Right lung (tissue), 5 donors: Measurements from ENCODE around the gene PHKA2. TPM values are rescaled to one million over a fixed set of nuclear protein-coding genes. Genes with fewer than 3 reads are reported as not detected.

Experiments
- DNase-seq, 2 donors: peaks; one replicate each; pipeline ENCODE4 v3.0.0-alpha.2; 2013
- polyA plus RNA-seq, 5 donors: library from polyadenylated mRNA; unstranded; fragments of 120-200 nt; gene quantifications; one replicate each; pipeline versions ENCODE4 v1.2.1 to v1.2.3, GENCODE V29; 2013; ENCODE audit warnings: inconsistent platforms in 1 of 5, low replicate concordance in 1 of 5; ENCODE audit not compliant: insufficient read length in 5 of 5, insufficient read depth in 1 of 5

PHKA2 gene
- polyA plus RNA-seq, 5 donors = 31.8 to 44.1 (median 39.8) TPM

GRCh38 chrX:18974993-18975392 is 8.9 kb downstream of the PHKA2 start:
- no peak for DNase-seq

- no peak for DNase-seq
Observed at GRCh38 chrX:18973527-18974192, 10.3 kb downstream of the PHKA2 start.

GRCh38 chrX:18971506-18971905 is 12.4 kb downstream of the PHKA2 start:
- DNase-seq = no peak

GRCh38 chrX:18970465-18970864 is 13.4 kb downstream of the PHKA2 start:
- no peak for DNase-seq

GRCh38 chrX:18966624-18967023 is 17.3 kb downstream of the PHKA2 start:
- DNase-seq = no peak

- no peak for DNase-seq
Observed at GRCh38 chrX:18964901-18965300, 19.0 kb downstream of the PHKA2 start.

- no peak for DNase-seq
Observed at GRCh38 chrX:18964026-18964425, 19.9 kb downstream of the PHKA2 start.

- no peak for DNase-seq
Observed at GRCh38 chrX:18962329-18962728, 21.6 kb downstream of the PHKA2 start.

- DNase-seq = no peak
Observed at GRCh38 chrX:18961686-18962085, 22.2 kb downstream of the PHKA2 start.

GRCh38 chrX:18956303-18957032 is 27.4 kb downstream of the PHKA2 start:
- DNase-seq = no peak

- no peak for DNase-seq
Observed at GRCh38 chrX:18955676-18956075, 28.2 kb downstream of the PHKA2 start.

GRCh38 chrX:18951032-18951431 is 32.9 kb downstream of the PHKA2 start:
- DNase-seq = no peak

- DNase-seq = no peak
Observed at GRCh38 chrX:18949944-18950301, 34.0 kb downstream of the PHKA2 start.

GRCh38 chrX:18949291-18949943 is 34.5 kb downstream of the PHKA2 start:
- no peak for DNase-seq

GRCh38 chrX:18946611-18947010 is 37.3 kb downstream of the PHKA2 start:
- no peak for DNase-seq

GRCh38 chrX:18946157-18946556 is 37.8 kb downstream of the PHKA2 start:
- no peak for DNase-seq

GRCh38 chrX:18945483-18945882 is 38.4 kb downstream of the PHKA2 start:
- DNase-seq = no peak

GRCh38 chrX:18944482-18944881 is 39.4 kb downstream of the PHKA2 start:
- DNase-seq = no peak

GRCh38 chrX:18941896-18942295 is 42.0 kb downstream of the PHKA2 start:
- DNase-seq = no peak

- no peak for DNase-seq
Observed at GRCh38 chrX:18938710-18939109, 45.2 kb downstream of the PHKA2 start.

- DNase-seq = no peak
Observed at GRCh38 chrX:18937173-18937572, 46.7 kb downstream of the PHKA2 start.

GRCh38 chrX:18935893-18936292 is 48.0 kb downstream of the PHKA2 start:
- DNase-seq = no peak

GRCh38 chrX:18934708-18935107 is 49.2 kb downstream of the PHKA2 start:
- no peak for DNase-seq
